Measurements from ENCODE around the gene MLST8.
A peak's percentile ranks its signal among the peaks of the same experiment; 100 is the strongest.

MLST8 gene

GRCh38 chr16:2205104-2205966 lies at the start of gene MLST8:
Gene MLST8 (plus strand): TSS chr16:2205454. CDS start chr16:2206086, 632 bp downstream.
- Histone ChIP-seq H3K27ac (peak within 1 kb of the TSS; percentile 61 to 100 (median 99)), H3K4me3 (peak within 1 kb of the TSS; percentile 56 to 82 (median 73))

- H3K27ac ChIP-seq, result peak overlapping the region; percentile 51 to 92 (median 86)
- H3K4me3 ChIP-seq, result peak overlapping the region; percentile 61 to 85 (median 67)
Observed at GRCh38 chr16:2155977-2156848, 49.0 kb upstream of the MLST8 start.

DNA sequence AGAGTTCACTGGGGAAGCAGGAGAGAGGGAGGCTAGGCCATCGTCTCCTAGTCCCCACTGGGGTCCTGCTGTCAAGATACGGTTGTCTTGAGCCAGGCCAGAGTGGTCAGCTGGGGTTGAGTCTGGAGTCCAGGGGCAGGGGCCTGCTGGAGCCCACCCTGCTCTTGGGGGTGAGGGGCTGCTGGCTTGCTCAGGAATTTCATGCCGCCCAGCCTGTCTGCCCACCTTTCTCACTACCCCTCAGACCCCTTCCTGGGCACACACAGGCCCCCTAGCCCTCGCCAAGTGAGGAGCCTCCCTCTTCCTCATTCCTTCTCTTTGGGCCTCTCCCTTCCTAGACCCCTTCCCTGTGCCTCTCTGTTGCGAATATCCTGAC lies 48.4 kb upstream of the MLST8 start:
- peak overlapping the region in 16 of 21 experiments; percentile 82 to 92 (median 88) for H3K27ac ChIP-seq
- peak overlapping the region; percentile 61 to 85 (median 67) for H3K4me3 ChIP-seq

- Histone ChIP-seq H3K4me3 (no peak overlapping the region), H3K27ac (peak overlapping the region in 13 of 21 experiments; percentile 83 to 92 (median 89))
Observed at GRCh38 chr16:2157480-2158261, 47.6 kb upstream of the MLST8 start.

DNA sequence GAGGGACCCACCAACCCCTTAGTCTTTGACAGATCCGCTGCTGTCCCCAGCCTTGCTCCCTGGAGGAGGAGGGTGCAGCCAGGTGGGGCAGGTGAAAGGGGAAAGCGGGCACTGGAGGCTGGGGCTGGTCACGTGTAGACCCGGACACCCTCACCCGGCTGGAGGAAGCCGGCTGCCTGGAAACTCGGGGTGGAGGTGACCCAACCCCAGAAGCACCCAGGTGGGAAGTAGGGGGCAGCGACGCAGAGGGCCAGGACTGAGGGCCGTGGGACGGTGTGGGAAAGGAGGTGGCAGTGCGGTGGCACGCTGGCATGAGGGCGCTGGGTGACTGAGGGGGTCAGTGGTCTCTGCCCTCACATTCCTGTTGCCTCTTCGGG lies 47.0 kb upstream of the MLST8 start:
- peak overlapping the region in 11 of 21 experiments; percentile 50 to 92 (median 87) for H3K27ac ChIP-seq
- no peak overlapping the region for H3K4me3 ChIP-seq

DNA sequence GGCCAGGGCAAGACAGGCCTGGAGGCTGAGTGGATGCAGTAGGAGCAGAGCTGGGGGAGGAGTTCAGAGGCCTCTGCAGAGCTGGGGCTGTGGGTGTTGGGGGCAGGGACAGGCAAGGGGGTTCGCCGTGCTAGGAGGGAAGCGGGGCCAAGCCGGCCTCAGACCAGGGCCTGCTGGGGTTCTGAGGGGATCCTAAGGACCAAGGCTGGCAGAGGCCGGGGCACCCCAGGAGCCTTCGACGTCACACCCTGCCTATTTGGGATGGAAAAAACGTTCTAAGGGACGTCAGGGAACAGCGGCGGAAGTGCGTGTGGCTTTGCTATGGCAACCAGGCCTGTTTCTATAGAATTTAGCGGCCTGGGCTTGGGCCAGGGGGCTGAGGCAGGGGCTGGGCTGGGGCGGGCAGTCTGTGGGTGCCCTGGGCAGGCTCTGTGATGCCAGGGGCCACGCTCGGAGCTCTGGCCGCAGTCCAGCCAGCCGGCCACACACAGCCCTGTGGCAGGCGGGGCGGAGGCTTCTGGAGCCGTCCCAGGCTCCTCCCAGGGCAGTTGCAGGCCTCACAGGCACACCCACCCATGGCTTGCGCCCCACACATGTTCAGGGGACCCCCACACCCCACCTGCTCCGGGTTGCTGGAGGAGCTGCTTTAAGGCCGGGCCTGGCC lies 45.9 kb upstream of the MLST8 start:
- H3K4me3 ChIP-seq, result peak overlapping the region in 1 of 7 experiments; percentile 10

GRCh38 chr16:2160915-2161551 lies 44.2 kb upstream of the MLST8 start:
- H3K4me3 ChIP-seq, result no peak overlapping the region
- H3K27ac ChIP-seq, result peak overlapping the region in 20 of 21 experiments; percentile 37 to 92 (median 78)

More for the DNA sequence above, 45.9 kb upstream of the MLST8 start:
- H3K27ac ChIP-seq, result peak overlapping the region in 18 of 21 experiments; percentile 16 to 92 (median 80)

- H3K27ac ChIP-seq, result peak overlapping the region in 19 of 21 experiments; percentile 64 to 92 (median 82)
- no peak overlapping the region for H3K4me3 ChIP-seq
Observed at GRCh38 chr16:2161911-2162310, 43.3 kb upstream of the MLST8 start.

DNA sequence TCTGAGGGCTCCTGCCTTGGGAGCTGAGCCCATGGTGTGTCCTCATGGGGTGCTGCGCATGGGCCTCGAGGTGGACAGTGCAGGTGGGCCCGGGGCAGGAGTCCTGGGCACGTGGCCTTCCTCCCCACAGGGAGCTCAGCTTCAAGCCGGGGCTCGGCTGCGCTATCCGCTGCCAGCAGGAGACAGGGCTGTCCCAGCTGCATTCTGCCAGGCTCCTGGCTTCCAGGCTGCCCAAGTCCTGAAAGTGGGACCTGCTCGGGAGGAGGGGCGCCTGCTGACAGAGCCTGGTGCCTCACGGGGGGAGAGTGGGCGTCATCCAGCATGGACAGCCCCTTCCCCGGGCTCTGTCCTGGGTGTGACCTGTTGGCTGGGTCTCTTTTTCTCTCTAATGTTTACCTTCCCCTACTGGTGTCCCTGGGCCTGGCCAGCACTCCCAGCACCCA lies 42.6 kb upstream of the MLST8 start:
- Histone ChIP-seq H3K4me3 (no peak overlapping the region), H3K27ac (peak overlapping the region in 20 of 21 experiments; percentile 59 to 92 (median 80))

DNA sequence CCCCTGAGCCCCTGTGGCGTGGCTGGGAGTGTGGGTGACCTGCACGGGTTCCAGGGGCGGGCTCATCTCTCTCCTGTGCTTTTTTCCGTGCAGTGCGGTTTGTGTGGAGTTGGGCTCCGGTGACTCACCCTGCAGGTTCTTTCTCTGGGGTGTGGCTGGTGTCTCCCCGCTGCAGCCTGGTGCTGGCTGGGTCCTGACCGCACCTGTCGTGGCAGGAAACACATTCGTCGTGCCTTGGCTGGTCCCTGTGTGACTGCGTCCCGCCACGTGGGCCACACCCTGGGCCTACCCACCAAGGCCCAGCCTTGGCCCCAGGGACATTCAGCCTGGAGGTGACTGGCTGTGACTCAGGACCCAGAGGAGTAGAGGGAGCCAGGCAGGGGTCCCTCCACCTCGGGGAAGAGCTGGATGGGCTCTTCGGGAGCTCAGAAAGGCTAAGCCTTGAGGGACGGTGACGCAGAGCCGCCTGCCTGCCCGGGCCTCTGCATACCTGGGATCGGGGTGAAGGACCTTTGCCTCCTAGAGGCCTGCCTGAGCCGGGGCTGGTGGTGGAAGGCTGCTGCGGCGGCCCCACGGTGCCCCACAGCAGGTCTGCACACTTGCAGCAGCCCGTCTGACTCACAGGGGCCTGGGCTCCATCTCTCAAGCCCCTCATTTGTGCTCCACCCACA lies 41.9 kb upstream of the MLST8 start:
- Histone ChIP-seq H3K4me3 (no peak overlapping the region), H3K27ac (peak overlapping the region in 20 of 21 experiments; percentile 59 to 92 (median 78))

DNA sequence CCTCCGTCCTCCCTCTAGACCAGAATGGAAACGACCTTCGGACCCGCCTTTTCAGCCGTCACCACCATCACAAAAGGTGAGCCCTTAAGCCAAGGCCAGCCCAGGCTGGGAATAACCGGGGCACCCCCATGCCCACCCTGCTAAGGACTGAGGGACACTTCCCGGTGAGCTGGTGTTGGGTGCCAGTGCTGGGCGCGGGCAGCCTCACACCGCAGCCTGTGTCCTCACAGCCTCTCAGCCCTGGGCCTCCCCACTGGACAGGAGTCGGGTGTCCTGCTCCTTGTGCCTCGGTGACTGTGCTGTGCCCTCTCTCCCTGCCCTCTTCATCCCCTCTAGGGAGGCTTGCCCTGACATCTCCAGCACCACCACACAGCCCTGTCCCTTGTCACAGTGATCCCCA lies 39.4 kb upstream of the MLST8 start:
- no peak overlapping the region for H3K4me3 ChIP-seq
- H3K27ac ChIP-seq, result no peak overlapping the region

DNA sequence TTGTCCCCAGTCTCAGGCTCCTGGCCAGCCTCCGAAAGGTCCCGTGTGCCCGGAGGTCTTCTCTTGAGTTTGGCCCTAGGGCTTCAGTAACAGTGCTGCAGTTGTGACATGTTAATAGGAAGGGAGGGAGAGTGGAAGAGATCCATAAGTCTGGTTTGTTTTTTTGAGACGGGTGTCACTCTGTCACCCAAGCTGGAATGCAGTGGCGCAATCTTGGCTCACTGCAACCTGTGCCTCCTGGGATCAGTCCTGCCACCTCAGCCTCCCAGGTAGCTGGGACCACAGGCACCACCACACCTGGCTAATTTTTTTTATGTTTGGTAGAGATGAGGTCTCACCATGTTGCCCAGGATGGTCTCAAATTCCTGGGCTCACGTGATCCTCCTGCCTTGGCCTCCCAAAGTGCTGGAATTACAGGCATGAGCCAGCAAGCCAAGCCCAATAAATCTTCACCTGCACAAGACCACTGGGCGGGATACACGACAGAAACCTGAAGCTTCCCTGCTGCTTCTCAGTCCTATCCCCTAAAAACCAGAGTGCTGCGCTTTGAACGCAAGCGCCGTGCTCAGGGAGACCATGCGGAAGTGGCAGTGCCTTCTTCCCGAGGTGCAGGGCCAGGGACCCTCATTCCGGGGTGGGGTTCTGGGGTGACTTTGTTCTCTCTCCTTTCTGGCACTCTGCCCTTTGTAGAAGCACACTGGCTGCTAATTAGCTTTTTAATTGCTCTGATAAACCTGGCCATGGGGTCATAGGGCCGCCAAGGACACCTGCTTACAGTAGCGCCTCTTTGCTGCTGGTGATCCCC lies 38.8 kb upstream of the MLST8 start:
- H3K27ac ChIP-seq, result no peak overlapping the region

DNA sequence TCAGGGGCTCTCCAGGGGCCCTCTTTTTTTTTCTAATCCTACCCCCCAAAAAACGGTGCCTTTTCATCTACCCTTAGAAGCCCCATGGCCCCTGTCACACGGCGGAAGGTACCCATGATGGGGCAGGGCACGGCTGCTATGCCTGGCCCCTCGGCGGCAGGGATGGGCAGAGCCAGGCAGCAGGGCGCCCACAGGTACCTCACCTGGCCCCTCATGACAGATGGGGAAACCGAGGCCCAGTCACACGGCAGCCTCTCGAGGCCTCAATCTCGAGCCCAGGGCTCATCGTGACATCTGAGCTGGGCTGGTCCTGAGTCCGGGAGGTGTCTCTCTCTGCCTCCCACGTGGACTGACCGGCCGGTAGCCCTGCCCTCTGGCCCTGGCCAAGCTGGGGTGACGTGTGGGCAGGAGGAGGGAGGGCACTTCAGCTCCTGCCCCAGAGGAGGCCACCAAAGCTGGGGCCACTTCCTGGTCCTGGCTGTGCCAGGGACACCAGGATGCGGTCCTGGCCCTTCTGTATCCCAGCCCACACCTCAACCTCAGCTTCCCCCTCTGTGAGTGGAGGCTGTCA lies 38.1 kb upstream of the MLST8 start:
- no peak overlapping the region for H3K4me3 ChIP-seq
- no peak overlapping the region for H3K27ac ChIP-seq

More for the DNA sequence above, 38.8 kb upstream of the MLST8 start:
- H3K4me3 ChIP-seq, result no peak overlapping the region

- Histone ChIP-seq H3K4me3 (peak overlapping the region in 6 of 7 experiments; percentile 6 to 33 (median 13)), H3K27ac (peak overlapping the region in 19 of 21 experiments; percentile 16 to 81 (median 62))
Observed at GRCh38 chr16:2170080-2170479, 35.2 kb upstream of the MLST8 start.

- peak overlapping the region in 17 of 21 experiments; percentile 12 to 81 (median 50) for H3K27ac ChIP-seq
- peak overlapping the region in 6 of 7 experiments; percentile 6 to 33 (median 13) for H3K4me3 ChIP-seq
Observed at GRCh38 chr16:2170587-2171435, 34.4 kb upstream of the MLST8 start.

Measured in skin epidermis (tissue), 12 donors.